Brain microvascular endothelial cell (primary cell): ENCODE data around the gene CSMD2.

Experiments used
- DNase-seq: peaks from one replicate; pipeline ENCODE4 v3.0.0-alpha.2; 2020
- H3K27ac ChIP-seq: fragments of 250-450 bp; sonication (Bioruptor Pico); 2 replicates; pipeline ENCODE4 v1.5.1; 2020; ENCODE audit warnings: mild to moderate bottlenecking, moderate library complexity
- H3K27me3 ChIP-seq: fragments of 250-450 bp; sonication (Bioruptor Pico); replicated peaks from 2 replicates; pipeline ENCODE4 v1.5.1; 2020; ENCODE audit warnings: mild to moderate bottlenecking
- H3K36me3 ChIP-seq: fragments of 250-450 bp; sonication (Bioruptor Pico); replicated peaks from 2 replicates; pipeline ENCODE4 v1.5.1; 2020; ENCODE audit warnings: mild to moderate bottlenecking
- H3K4me3 ChIP-seq: 2 replicates; pipeline ENCODE4 v1.5.1; 2011; ENCODE audit warnings: low read depth, mild to moderate bottlenecking, control low read depth, low read length, moderate library complexity
- in situ Hi-C: cut with HindIII; loops from 2 replicates; pipeline ENCODE4 v1.10.0; 2017; ENCODE audit warnings: low sequenced_read_pairs, low pct_ligation_motif_present
- TF ChIP-seq, protein P1 (sequence below): IDR thresholded peaks from 2 replicates; pipeline ENCODE4 v1.5.1; 2011; ENCODE audit warnings: low read depth, mild to moderate bottlenecking, moderate library complexity, low read length, control low read depth, inconsistent platforms; ENCODE audit errors: missing control alignments

Gene CSMD2

DNA sequence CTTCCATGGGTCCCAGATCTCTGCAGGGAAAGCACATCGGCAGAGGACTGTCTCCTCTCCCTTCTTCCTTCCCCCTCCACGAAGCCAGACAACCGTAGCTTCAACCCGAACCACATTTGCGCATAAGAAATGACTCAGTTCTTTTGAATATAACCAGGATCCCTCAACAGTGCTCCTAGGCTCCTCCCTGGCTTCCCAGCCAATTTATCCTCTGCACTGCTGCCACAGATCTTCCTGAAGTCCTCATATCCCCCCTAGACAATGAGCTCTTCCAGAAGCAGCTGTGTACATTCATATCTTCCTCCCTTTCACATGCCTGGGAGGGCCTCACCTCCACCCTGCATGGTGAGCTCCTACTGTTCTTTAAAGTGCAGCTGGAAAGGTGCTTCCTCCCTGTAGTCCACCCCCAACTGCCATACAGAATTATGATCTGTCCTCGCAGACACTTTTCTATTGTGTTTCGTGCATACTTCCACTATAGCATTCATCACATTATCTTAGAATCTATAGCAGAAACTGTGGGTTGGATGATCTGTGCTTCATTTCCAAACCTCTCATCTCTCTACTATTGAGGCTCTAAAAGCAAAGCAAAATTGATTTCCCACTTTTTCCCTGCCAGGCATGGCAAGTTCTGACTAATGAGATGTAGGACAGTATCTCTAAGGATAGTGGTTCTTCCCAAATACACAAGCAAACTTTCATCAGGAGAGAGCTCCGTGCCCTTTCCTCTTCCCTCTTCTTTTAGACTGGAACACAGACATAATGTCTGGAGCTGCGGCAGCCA, 480.4 kb downstream of the CSMD2 start:
- H3K4me3 ChIP-seq = no peak overlapping the region
- DNase-seq = no peak
- H3K27me3 ChIP-seq = no peaks in the 10 kb centered on the region
- H3K36me3 ChIP-seq = no peaks in the 10 kb centered on the region
- no peak overlapping the region for H3K27ac ChIP-seq
- TF ChIP-seq, protein P1, sequence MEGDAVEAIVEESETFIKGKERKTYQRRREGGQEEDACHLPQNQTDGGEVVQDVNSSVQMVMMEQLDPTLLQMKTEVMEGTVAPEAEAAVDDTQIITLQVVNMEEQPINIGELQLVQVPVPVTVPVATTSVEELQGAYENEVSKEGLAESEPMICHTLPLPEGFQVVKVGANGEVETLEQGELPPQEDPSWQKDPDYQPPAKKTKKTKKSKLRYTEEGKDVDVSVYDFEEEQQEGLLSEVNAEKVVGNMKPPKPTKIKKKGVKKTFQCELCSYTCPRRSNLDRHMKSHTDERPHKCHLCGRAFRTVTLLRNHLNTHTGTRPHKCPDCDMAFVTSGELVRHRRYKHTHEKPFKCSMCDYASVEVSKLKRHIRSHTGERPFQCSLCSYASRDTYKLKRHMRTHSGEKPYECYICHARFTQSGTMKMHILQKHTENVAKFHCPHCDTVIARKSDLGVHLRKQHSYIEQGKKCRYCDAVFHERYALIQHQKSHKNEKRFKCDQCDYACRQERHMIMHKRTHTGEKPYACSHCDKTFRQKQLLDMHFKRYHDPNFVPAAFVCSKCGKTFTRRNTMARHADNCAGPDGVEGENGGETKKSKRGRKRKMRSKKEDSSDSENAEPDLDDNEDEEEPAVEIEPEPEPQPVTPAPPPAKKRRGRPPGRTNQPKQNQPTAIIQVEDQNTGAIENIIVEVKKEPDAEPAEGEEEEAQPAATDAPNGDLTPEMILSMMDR = no peak
- in situ Hi-C loops = no loop called here

DNA sequence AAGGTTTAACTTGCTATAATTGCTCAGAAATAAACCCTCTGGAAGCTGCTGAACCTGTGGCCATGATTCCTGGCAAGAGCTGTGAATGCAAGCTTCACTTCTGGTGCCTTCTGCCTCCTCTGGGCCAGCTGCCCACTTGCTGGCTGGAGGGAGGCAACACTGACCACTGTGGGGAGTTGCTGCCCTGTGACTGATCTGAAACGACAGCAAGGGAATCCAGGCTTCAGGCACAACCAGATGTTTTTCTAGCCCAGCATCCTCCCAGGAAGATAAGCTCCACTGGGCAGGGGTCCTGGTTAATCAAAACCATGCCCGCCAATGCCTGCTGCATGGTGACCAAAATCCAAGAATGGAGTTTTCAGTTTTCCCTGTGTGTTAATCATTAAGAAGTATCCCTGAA, 481.1 kb downstream of the CSMD2 start:
- Histone ChIP-seq H3K27ac (no peak overlapping the region), H3K4me3 (no peak overlapping the region), H3K27me3 (no peaks in the 10 kb centered on the region), H3K36me3 (no peaks in the 10 kb centered on the region)
- TF ChIP-seq, protein P1 = no peak
- in situ Hi-C loops = no loop called here
- no peak for DNase-seq

DNA sequence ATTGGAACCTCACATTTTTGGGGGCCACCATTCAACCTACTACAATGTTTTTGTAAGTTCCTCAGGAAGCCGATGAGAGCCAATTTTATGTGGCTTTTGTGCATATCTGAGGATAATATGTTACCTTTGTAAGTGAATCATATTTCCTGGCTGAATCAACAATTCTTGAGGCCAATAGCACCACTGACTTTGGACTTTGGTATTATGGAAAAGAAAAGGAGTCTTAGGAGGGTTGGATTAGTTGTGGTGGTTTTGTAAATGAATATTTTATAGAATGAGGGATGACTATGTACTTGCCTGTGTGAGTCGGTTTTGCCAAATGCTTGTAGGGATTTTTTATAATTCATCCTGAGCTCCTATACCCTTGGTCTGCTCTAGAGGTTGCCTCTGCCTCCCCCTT, 482.7 kb downstream of the CSMD2 start:
- in situ Hi-C loops = no loop called here
- DNase-seq = no peak
- no peaks in the 10 kb centered on the region for H3K36me3 ChIP-seq

DNA sequence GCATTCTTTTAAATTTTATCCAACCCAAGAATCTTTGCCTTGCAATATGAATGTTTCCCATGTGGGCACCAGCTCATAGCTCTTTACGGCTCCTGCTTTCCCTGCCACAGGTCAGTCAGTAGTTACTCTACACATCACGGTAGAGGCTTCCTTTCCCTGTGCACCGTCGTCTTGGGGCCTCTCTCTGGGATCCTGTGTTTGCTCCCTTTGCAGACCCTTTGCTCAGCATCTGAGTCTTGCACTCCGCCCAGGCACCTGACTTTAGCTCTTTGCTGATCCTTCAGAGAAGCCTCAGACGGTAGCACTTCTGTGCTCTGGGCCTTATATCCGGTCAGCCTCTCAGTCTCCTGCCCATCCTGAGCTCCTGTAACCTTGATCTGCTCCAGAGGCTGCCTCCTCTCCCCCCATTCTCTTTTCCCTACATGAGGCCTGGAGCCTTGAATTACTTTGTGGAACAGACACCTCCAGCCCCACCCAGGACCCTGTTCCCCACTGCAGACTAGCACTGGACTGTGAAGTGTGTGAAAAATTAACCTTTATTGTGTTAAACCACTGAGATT, 484.7 kb downstream of the CSMD2 start:
- H3K27me3 ChIP-seq = no peaks in the 10 kb centered on the region
- no peak overlapping the region for H3K27ac ChIP-seq
- H3K36me3 ChIP-seq = no peaks in the 10 kb centered on the region
- TF ChIP-seq, protein P1 = no peak
- in situ Hi-C loops = no loop called here
- DNase-seq = no peak
- H3K4me3 ChIP-seq = no peak overlapping the region

More for the DNA sequence above, 482.7 kb downstream of the CSMD2 start:
- no peak overlapping the region for H3K4me3 ChIP-seq
- no peaks in the 10 kb centered on the region for H3K27me3 ChIP-seq
- H3K27ac ChIP-seq = no peak overlapping the region
- TF ChIP-seq, protein P1 = no peak

DNA sequence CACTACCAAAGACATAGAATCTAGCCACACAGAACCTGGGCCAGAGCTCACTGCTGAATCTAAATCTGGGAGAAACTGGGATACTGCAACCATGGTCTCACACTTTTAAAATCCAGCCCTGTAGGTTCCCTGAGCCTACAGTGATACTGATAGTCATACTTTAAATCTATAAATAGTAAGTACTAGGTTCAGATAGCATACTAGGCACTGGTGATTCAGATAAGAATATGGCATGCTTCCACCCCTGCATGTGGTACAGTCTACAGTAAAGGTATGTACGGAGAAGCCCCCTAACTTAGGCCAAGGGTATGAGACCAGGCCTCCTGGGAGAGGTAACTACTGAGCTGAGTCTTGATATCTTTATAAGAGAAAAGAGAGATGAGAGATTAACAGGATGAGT, 494.5 kb downstream of the CSMD2 start:
- no peaks in the 10 kb centered on the region for H3K27me3 ChIP-seq
- TF ChIP-seq, protein P1 = no peak
- no peak for DNase-seq
- in situ Hi-C loops = no loop called here
- no peak overlapping the region for H3K4me3 ChIP-seq
- H3K27ac ChIP-seq = no peak overlapping the region
- H3K36me3 ChIP-seq = no peaks in the 10 kb centered on the region
